K562 (cell line): ENCODE measurements around the gene ATRIP. TPM values are rescaled to one million over a fixed set of nuclear protein-coding genes. Genes with fewer than 3 reads are reported as not detected.

Experiments used
- DACH1 ChIP-seq: fragments of 450-650 bp; IDR thresholded peaks from 2 replicates; pipeline ENCODE4 v1.6.1; 2018; ENCODE audit not compliant: partially characterized antibody
- EP400 ChIP-seq: fragments of 450-650 bp; IDR thresholded peaks from 2 replicates; pipeline ENCODE4 v1.6.1; 2017; ENCODE audit warnings: antibody characterized with exemption, mild to moderate bottlenecking, moderate library complexity
- GABPB1 ChIP-seq: sonication (generic); formaldehyde crosslinking; IDR thresholded peaks from 2 replicates; pipeline ENCODE4 v1.8.0; 2022; ENCODE audit warnings: mild to moderate bottlenecking, missing genetic modification reagents
- HDGF ChIP-seq: fragments of 450-650 bp; IDR thresholded peaks from 2 replicates; pipeline ENCODE4 v1.6.1; 2016
- KAT2B ChIP-seq: IDR thresholded peaks from one replicate; pipeline ENCODE4 v1.6.1; 2012; ENCODE audit warnings: low read depth, mild to moderate bottlenecking, control low read depth, inconsistent platforms, low read length, moderate library complexity
- MAFG ChIP-seq: fragments of 450-650 bp; conservative IDR thresholded peaks from 2 replicates; pipeline ENCODE4 v1.6.1; 2016; ENCODE audit warnings: missing genetic modification characterization, missing compliant biosample characterization
- MEF2D ChIP-seq: conservative IDR thresholded peaks from 2 replicates; pipeline ENCODE4 v1.6.1; 2016; ENCODE audit warnings: low read depth, missing genetic modification characterization, missing compliant biosample characterization
- MEIS2 ChIP-seq: fragments of 450-650 bp; IDR thresholded peaks from 2 replicates; pipeline ENCODE4 v1.6.1; 2014; ENCODE audit warnings: mild to moderate bottlenecking; ENCODE audit not compliant: partially characterized antibody
- NR3C1 ChIP-seq: sonication (generic); formaldehyde crosslinking; IDR thresholded peaks from 2 replicates; pipeline ENCODE4 v1.8.1; 2022; ENCODE audit warnings: missing genetic modification reagents
- PHF8 ChIP-seq: fragments of 200-600 bp; sonication (generic); IDR thresholded peaks from 2 replicates; pipeline ENCODE4 v1.6.1; 2012; ENCODE audit warnings: mixed run types, mild to moderate bottlenecking, inconsistent platforms, low read length, moderate library complexity, borderline replicate concordance
- POLR3A ChIP-seq: IDR thresholded peaks from 2 replicates; pipeline ENCODE4 v1.6.1; 2011; ENCODE audit warnings: borderline replicate concordance, mild to moderate bottlenecking, moderate library complexity; ENCODE audit not compliant: insufficient read length, insufficient read depth; ENCODE audit errors: extremely low read depth
- POU5F1 ChIP-seq: fragments of 150-350 bp; IDR thresholded peaks from 2 replicates; pipeline ENCODE4 v1.6.1; 2014; ENCODE audit warnings: borderline replicate concordance, low read length, low read depth, mild to moderate bottlenecking; ENCODE audit not compliant: partially characterized antibody
- PTRF ChIP-seq: fragments of 450-650 bp; IDR thresholded peaks from 2 replicates; pipeline ENCODE4 v1.6.1; 2016; ENCODE audit warnings: mild to moderate bottlenecking, missing genetic modification characterization, missing compliant biosample characterization
- RBM17 ChIP-seq: fragments of 200-400 bp; formaldehyde crosslinking; IDR thresholded peaks from 2 replicates; pipeline ENCODE4 v1.6.1; 2017; ENCODE audit warnings: low read depth, mild to moderate bottlenecking, low read length, borderline replicate concordance
- RCOR1 ChIP-seq, 2 experiments: IDR thresholded peaks; 2 replicates each; pipeline ENCODE4 v1.6.1; 2012; ENCODE audit warnings: low read depth in 2 of 2, low read length in 2 of 2, borderline replicate concordance in 1 of 2, improper control_type of control experiment in 1 of 2
- STAG1 ChIP-seq: sonication (generic); formaldehyde crosslinking; IDR thresholded peaks from 2 replicates; pipeline ENCODE4 v1.5.0; 2020; ENCODE audit warnings: missing genetic modification reagents, borderline replicate concordance
- TRIM28 ChIP-seq: fragments of 450-650 bp; IDR thresholded peaks from 2 replicates; pipeline ENCODE4 v1.6.1; 2017
- U2AF1 ChIP-seq: fragments of 200-400 bp; formaldehyde crosslinking; optimal IDR thresholded peaks from 2 replicates; pipeline ENCODE3; 2017; ENCODE audit warnings: mild to moderate bottlenecking, low read depth, low read length, moderate library complexity
- ZNF785 ChIP-seq: fragments of 250-450 bp; sonication (Bioruptor Pico); IDR thresholded peaks from 2 replicates; pipeline ENCODE4 v1.4.0; 2020; ENCODE audit warnings: mild to moderate bottlenecking
- polyA plus RNA-seq, 8 experiments: library from polyadenylated mRNA; depleted of rRNA in 4 of 8; stranded (reverse) in 5 of 8; unstranded in 3 of 8; fragments of >200 nt; fragmentation: Nextera tagmentation in 2 of 8; fragmentation: Illumina TruSeq in 1 of 8; extraction: Ambion mirVana in 2 of 8; extraction: Trizol in 1 of 8; gene quantifications; 2 replicates each; pipeline versions ENCODE4 v1.2.1 to v1.2.3, GENCODE V29; 2011 to 2014; ENCODE audit warnings: inconsistent platforms in 1 of 8, missing spikeins in 1 of 8
- total RNA-seq, 7 experiments: library from RNA; depleted of rRNA in 6 of 7; stranded (reverse); fragments of >200 nt in 6 of 7; fragmentation: Illumina TruSeq in 2 of 7; extraction: Trizol in 2 of 7; gene quantifications; 2 replicates each; pipeline versions ENCODE4 v1.2.1 to v1.2.3, GENCODE V29; 2011 to 2021; ENCODE audit warnings: low replicate concordance in 1 of 7
- TF ChIP-seq, protein P1 (sequence below): fragments of 450-650 bp; IDR thresholded peaks from 2 replicates; pipeline ENCODE4 v1.6.1; 2018; ENCODE audit not compliant: partially characterized antibody
- TF ChIP-seq, protein P2 (sequence below): fragments of 250-450 bp; sonication (Bioruptor Pico); IDR thresholded peaks from 2 replicates; pipeline ENCODE4 v1.5.0; 2021; ENCODE audit warnings: mild to moderate bottlenecking, borderline replicate concordance

Gene ATRIP
- total and polyA plus RNA-seq, 9 of the 15 experiments (the other 6 are each of a cell fraction or from before 2014, with no cell fraction given) = 1.7 to 15.7 (median 10.5) TPM

DNA sequence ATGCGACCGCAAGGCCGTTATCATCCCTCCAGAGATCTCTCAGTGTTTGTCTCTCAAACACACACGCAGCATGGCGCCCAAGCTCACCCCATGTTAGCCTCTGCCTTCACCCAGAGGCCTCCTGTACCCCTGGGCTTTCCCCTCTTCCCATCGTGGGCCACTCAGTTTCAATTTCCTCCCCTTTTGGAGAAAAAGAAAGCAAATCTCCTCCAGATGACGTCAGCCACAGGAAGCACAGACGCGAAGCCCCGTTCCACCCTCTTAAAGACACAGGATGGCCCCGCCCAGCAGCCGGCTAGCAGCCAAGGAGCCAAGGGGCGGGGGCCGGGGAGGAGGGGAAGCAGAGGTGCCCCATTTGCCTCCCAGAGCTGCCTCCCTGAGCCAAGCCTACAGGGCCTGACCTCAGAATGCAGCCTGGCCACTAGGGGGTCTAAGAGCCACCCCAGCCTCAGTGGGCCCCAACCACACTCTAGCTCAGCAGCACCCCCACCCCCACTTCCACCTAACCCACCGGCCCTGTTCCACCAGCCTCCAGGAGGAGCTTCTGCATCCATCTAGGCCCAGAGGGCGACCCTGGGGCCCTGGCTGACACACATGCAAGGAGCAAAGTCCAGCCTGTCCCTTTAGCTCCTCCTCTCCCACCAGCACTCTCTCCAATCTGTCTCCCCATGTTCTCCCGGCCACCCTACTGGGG lies 26.5 kb downstream of the ATRIP start (continued):
- TF ChIP-seq RBM17 (no peak), STAG1 (CRISPR knock-in tag) (no peak), EP400 (peak; percentile 93), PTRF (tag) (no peak), DACH1 (no peak), GABPB1 (CRISPR knock-in tag) (0 out of 2 replicates have a peak, but pooled peaks have one; percentile 22), U2AF1 (no peak), NR3C1 (CRISPR knock-in tag) (no peak), PHF8 (peak; percentile 77), HDGF (peak; percentile 67; the same call in 1 of the 2 replicates), MEIS2 (peak; percentile 4), KAT2B (no peak), ZNF785 (CRISPR knock-in tag) (no peak), MEF2D (tag) (no peak; the same call in 1 of the 2 replicates), MAFG (no peak), POLR3A (no peak), POU5F1 (no peak), TRIM28 (no peak), RCOR1 (IDR thresholded peaks at IDR 0.05; ENCODE audit: borderline replicate concordance in 1 of 2, low read depth in 2 of 2, low read length in 2 of 2) (0 out of 4 replicates have a peak, but pooled peaks of 1 of the 2 experiments have one; percentile 5)
- TF ChIP-seq, protein P1, sequence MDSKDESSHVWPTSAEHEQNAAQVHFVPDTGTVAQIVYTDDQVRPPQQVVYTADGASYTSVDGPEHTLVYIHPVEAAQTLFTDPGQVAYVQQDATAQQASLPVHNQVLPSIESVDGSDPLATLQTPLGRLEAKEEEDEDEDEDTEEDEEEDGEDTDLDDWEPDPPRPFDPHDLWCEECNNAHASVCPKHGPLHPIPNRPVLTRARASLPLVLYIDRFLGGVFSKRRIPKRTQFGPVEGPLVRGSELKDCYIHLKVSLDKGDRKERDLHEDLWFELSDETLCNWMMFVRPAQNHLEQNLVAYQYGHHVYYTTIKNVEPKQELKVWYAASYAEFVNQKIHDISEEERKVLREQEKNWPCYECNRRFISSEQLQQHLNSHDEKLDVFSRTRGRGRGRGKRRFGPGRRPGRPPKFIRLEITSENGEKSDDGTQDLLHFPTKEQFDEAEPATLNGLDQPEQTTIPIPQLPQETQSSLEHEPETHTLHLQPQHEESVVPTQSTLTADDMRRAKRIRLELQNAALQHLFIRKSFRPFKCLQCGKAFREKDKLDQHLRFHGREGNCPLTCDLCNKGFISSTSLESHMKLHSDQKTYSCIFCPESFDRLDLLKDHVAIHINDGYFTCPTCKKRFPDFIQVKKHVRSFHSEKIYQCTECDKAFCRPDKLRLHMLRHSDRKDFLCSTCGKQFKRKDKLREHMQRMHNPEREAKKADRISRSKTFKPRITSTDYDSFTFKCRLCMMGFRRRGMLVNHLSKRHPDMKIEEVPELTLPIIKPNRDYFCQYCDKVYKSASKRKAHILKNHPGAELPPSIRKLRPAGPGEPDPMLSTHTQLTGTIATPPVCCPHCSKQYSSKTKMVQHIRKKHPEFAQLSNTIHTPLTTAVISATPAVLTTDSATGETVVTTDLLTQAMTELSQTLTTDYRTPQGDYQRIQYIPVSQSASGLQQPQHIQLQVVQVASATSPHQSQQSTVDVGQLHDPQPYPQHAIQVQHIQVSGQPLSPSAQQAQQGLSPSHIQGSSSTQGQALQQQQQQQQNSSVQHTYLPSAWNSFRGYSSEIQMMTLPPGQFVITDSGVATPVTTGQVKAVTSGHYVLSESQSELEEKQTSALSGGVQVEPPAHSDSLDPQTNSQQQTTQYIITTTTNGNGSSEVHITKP = peak; percentile 83
- TF ChIP-seq, protein P2, sequence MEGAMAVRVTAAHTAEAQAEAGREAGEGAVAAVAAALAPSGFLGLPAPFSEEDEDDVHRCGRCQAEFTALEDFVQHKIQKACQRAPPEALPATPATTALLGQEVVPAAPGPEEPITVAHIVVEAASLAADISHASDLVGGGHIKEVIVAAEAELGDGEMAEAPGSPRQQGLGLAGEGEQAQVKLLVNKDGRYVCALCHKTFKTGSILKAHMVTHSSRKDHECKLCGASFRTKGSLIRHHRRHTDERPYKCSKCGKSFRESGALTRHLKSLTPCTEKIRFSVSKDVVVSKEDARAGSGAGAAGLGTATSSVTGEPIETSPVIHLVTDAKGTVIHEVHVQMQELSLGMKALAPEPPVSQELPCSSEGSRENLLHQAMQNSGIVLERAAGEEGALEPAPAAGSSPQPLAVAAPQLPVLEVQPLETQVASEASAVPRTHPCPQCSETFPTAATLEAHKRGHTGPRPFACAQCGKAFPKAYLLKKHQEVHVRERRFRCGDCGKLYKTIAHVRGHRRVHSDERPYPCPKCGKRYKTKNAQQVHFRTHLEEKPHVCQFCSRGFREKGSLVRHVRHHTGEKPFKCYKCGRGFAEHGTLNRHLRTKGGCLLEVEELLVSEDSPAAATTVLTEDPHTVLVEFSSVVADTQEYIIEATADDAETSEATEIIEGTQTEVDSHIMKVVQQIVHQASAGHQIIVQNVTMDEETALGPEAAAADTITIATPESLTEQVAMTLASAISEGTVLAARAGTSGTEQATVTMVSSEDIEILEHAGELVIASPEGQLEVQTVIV (CRISPR knock-in tag) = no peak
